HepG2 (cell line): Measurements from ENCODE around the gene CLPTM1. TPM values are rescaled to one million over a fixed set of nuclear protein-coding genes. Genes with fewer than 3 reads are reported as not detected.

Experiments
- ARNT2 ChIP-seq: sonication (generic); formaldehyde crosslinking; IDR thresholded peaks from 2 replicates; pipeline ENCODE4 v1.8.0; 2022; ENCODE audit warnings: mild to moderate bottlenecking, low read depth, missing genetic modification reagents, moderate library complexity
- HNRNPH1 ChIP-seq: fragments of 200-400 bp; formaldehyde crosslinking; optimal IDR thresholded peaks from 2 replicates; pipeline ENCODE3; 2017; ENCODE audit warnings: mild to moderate bottlenecking, low read depth, low read length
- HOXD1 ChIP-seq: sonication (generic); formaldehyde crosslinking; IDR thresholded peaks from 2 replicates; pipeline ENCODE4 v1.5.0; 2020; ENCODE audit warnings: missing genetic modification reagents
- ISX ChIP-seq: sonication (generic); formaldehyde crosslinking; conservative IDR thresholded peaks from 2 replicates; pipeline ENCODE4 v1.5.0; 2020; ENCODE audit warnings: missing genetic modification reagents
- KDM5B ChIP-seq: sonication (generic); formaldehyde crosslinking; IDR thresholded peaks from 2 replicates; pipeline ENCODE4 v1.4.0; 2020; ENCODE audit warnings: missing genetic modification reagents, mild to moderate bottlenecking, borderline replicate concordance
- NR2F2 ChIP-seq: IDR thresholded peaks from 2 replicates; pipeline ENCODE4 v1.6.1; 2012; ENCODE audit warnings: low read depth, inconsistent platforms, borderline replicate concordance
- SAFB2 ChIP-seq: sonication (generic); formaldehyde crosslinking; IDR thresholded peaks from 2 replicates; pipeline ENCODE4 v1.5.1; 2020; ENCODE audit warnings: missing genetic modification reagents, low read depth, mild to moderate bottlenecking, borderline replicate concordance
- ZBTB39 ChIP-seq: sonication (generic); formaldehyde crosslinking; IDR thresholded peaks from 2 replicates; pipeline ENCODE4 v1.5.0; 2020; ENCODE audit warnings: missing genetic modification reagents
- ZIK1 ChIP-seq: sonication (generic); formaldehyde crosslinking; IDR thresholded peaks from 2 replicates; pipeline ENCODE4 v1.5.0; 2020; ENCODE audit warnings: mild to moderate bottlenecking, low read depth, missing genetic modification reagents, borderline replicate concordance
- ZNF34 ChIP-seq: sonication (generic); formaldehyde crosslinking; IDR thresholded peaks from 2 replicates; pipeline ENCODE4 v1.4.0; 2020; ENCODE audit warnings: mild to moderate bottlenecking, missing genetic modification reagents, borderline replicate concordance
- ZNF350 ChIP-seq: sonication (generic); formaldehyde crosslinking; IDR thresholded peaks from 2 replicates; pipeline ENCODE4 v1.4.0; 2020; ENCODE audit warnings: mild to moderate bottlenecking, low read depth, missing genetic modification reagents, borderline replicate concordance
- ZNF773 ChIP-seq: sonication (generic); formaldehyde crosslinking; IDR thresholded peaks from 2 replicates; pipeline ENCODE4 v1.4.0; 2020; ENCODE audit warnings: missing genetic modification reagents, borderline replicate concordance
- ZNF850 ChIP-seq: sonication (generic); formaldehyde crosslinking; conservative IDR thresholded peaks from 2 replicates; pipeline ENCODE4 v1.9.0; 2021; ENCODE audit warnings: mild to moderate bottlenecking, missing genetic modification reagents
- ZSCAN20 ChIP-seq: sonication (generic); formaldehyde crosslinking; IDR thresholded peaks from 2 replicates; pipeline ENCODE4 v1.4.0; 2020; ENCODE audit warnings: missing genetic modification reagents, mild to moderate bottlenecking, borderline replicate concordance
- polyA plus RNA-seq, 8 experiments: library from polyadenylated mRNA; depleted of rRNA in 3 of 8; stranded (reverse) in 7 of 8; unstranded in 1 of 8; fragments of >200 nt; fragmentation: Illumina TruSeq in 4 of 8; extraction: Trizol in 4 of 8; gene quantifications; 2 replicates each; pipeline versions ENCODE4 v1.2.1 to v1.2.3, GENCODE V29; 2011 to 2016; ENCODE audit warnings: low read depth in 4 of 8, missing spikeins in 1 of 8, mixed read lengths in 1 of 8; ENCODE audit not compliant: insufficient read depth in 1 of 8
- total RNA-seq, 5 experiments: library from RNA; depleted of rRNA; stranded (reverse); fragments of >200 nt; fragmentation: Illumina TruSeq; extraction: Trizol; gene quantifications; 2 replicates each; pipeline ENCODE4 v1.2.3, GENCODE V29; 2016; ENCODE audit warnings: low read depth in 1 of 5
- TF ChIP-seq, protein P1 (sequence below): sonication (generic); formaldehyde crosslinking; IDR thresholded peaks from 2 replicates; pipeline ENCODE4 v1.4.0; 2020; ENCODE audit warnings: low read depth, missing genetic modification reagents
- TF ChIP-seq, protein P2 (sequence below): sonication (generic); formaldehyde crosslinking; IDR thresholded peaks from 2 replicates; pipeline ENCODE4 v1.5.0; 2020; ENCODE audit warnings: mild to moderate bottlenecking, missing genetic modification reagents
- TF ChIP-seq, protein P3 (sequence below): sonication (generic); formaldehyde crosslinking; IDR thresholded peaks from 2 replicates; pipeline ENCODE4 v1.5.0; 2020; ENCODE audit warnings: mild to moderate bottlenecking, missing genetic modification reagents
- TF ChIP-seq, protein P4 (sequence below): sonication (generic); formaldehyde crosslinking; IDR thresholded peaks from 2 replicates; pipeline ENCODE4 v1.5.0; 2020; ENCODE audit warnings: missing genetic modification reagents

Gene CLPTM1
- total and polyA plus RNA-seq, 2 of the 13 experiments (the other 11 are each of a cell fraction or from before 2014, with no cell fraction given): 34.9 to 42.8 TPM

GRCh38 chr19:44924243-44924725 is 30.9 kb upstream of the CLPTM1 start (continued):
- TF ChIP-seq, protein P1, sequence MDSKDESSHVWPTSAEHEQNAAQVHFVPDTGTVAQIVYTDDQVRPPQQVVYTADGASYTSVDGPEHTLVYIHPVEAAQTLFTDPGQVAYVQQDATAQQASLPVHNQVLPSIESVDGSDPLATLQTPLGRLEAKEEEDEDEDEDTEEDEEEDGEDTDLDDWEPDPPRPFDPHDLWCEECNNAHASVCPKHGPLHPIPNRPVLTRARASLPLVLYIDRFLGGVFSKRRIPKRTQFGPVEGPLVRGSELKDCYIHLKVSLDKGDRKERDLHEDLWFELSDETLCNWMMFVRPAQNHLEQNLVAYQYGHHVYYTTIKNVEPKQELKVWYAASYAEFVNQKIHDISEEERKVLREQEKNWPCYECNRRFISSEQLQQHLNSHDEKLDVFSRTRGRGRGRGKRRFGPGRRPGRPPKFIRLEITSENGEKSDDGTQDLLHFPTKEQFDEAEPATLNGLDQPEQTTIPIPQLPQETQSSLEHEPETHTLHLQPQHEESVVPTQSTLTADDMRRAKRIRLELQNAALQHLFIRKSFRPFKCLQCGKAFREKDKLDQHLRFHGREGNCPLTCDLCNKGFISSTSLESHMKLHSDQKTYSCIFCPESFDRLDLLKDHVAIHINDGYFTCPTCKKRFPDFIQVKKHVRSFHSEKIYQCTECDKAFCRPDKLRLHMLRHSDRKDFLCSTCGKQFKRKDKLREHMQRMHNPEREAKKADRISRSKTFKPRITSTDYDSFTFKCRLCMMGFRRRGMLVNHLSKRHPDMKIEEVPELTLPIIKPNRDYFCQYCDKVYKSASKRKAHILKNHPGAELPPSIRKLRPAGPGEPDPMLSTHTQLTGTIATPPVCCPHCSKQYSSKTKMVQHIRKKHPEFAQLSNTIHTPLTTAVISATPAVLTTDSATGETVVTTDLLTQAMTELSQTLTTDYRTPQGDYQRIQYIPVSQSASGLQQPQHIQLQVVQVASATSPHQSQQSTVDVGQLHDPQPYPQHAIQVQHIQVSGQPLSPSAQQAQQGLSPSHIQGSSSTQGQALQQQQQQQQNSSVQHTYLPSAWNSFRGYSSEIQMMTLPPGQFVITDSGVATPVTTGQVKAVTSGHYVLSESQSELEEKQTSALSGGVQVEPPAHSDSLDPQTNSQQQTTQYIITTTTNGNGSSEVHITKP (CRISPR knock-in tag): peak; percentile 84
- TF ChIP-seq, protein P2, sequence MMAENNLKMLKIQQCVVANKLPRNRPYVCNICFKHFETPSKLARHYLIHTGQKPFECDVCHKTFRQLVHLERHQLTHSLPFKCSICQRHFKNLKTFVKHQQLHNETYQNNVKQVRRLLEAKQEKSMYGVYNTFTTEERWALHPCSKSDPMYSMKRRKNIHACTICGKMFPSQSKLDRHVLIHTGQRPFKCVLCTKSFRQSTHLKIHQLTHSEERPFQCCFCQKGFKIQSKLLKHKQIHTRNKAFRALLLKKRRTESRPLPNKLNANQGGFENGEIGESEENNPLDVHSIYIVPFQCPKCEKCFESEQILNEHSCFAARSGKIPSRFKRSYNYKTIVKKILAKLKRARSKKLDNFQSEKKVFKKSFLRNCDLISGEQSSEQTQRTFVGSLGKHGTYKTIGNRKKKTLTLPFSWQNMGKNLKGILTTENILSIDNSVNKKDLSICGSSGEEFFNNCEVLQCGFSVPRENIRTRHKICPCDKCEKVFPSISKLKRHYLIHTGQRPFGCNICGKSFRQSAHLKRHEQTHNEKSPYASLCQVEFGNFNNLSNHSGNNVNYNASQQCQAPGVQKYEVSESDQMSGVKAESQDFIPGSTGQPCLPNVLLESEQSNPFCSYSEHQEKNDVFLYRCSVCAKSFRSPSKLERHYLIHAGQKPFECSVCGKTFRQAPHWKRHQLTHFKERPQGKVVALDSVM: peak; percentile 77
- TF ChIP-seq NR2F2 (peak; percentile 99), HNRNPH1 (peak; percentile 60), ZBTB39 (CRISPR knock-in tag) (peak; percentile 86), HOXD1 (CRISPR knock-in tag) (peak; percentile 60; the same call in 1 of the 2 replicates), KDM5B (peak; percentile 64; the same call in 1 of the 2 replicates), SAFB2 (CRISPR knock-in tag) (0 out of 2 replicates have a peak, but pooled peaks have one; percentile 41), ZNF850 (no peak), ZNF34 (CRISPR knock-in tag) (no peak), ARNT2 (CRISPR knock-in tag) (0 out of 2 replicates have a peak, but pooled peaks have one; percentile 59), ZNF773 (CRISPR knock-in tag) (no peak), ISX (no peak), ZNF350 (peak; percentile 96), ZSCAN20 (no peak), ZIK1 (CRISPR knock-in tag) (no peak)
- TF ChIP-seq, protein P3, sequence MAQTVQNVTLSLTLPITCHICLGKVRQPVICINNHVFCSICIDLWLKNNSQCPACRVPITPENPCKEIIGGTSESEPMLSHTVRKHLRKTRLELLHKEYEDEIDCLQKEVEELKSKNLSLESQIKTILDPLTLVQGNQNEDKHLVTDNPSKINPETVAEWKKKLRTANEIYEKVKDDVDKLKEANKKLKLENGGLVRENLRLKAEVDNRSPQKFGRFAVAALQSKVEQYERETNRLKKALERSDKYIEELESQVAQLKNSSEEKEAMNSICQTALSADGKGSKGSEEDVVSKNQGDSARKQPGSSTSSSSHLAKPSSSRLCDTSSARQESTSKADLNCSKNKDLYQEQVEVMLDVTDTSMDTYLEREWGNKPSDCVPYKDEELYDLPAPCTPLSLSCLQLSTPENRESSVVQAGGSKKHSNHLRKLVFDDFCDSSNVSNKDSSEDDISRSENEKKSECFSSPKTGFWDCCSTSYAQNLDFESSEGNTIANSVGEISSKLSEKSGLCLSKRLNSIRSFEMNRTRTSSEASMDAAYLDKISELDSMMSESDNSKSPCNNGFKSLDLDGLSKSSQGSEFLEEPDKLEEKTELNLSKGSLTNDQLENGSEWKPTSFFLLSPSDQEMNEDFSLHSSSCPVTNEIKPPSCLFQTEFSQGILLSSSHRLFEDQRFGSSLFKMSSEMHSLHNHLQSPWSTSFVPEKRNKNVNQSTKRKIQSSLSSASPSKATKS (CRISPR knock-in tag): no peak; the same call in 1 of the 2 replicates
- TF ChIP-seq, protein P4, sequence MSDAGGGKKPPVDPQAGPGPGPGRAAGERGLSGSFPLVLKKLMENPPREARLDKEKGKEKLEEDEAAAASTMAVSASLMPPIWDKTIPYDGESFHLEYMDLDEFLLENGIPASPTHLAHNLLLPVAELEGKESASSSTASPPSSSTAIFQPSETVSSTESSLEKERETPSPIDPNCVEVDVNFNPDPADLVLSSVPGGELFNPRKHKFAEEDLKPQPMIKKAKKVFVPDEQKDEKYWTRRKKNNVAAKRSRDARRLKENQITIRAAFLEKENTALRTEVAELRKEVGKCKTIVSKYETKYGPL (CRISPR knock-in tag): no peak
